Medulla oblongata (tissue), 1 donor: Measurements from ENCODE around the gene S100A7.
A peak's percentile ranks its signal among the peaks of the same experiment; 100 is the strongest.
"Not testable (repeated sequence)": the region's sequence is repeated elsewhere in the genome, so short reads cannot be mapped to it uniquely, and the experiment has no call there.

Experiments
- DNase-seq: peaks from one replicate; pipeline ENCODE4 v3.0.0-alpha.2; 2015; ENCODE audit errors: extremely low spot score

S100A7 gene

GRCh38 chr1:153431002-153431401 is 29.4 kb downstream of the S100A7 start:
- DNase-seq = no peak

- DNase-seq = no peak
Measured at GRCh38 chr1:153430561-153430960, 29.9 kb downstream of the S100A7 start.

GRCh38 chr1:153430166-153430553 is 30.3 kb downstream of the S100A7 start:
- DNase-seq = no peak

GRCh38 chr1:153429266-153430165 is 30.9 kb downstream of the S100A7 start:
- no peak for DNase-seq

GRCh38 chr1:153428791-153429190 is 31.7 kb downstream of the S100A7 start:
- no peak for DNase-seq

- DNase-seq = no peak
Measured at GRCh38 chr1:153428073-153428638, 32.3 kb downstream of the S100A7 start.

- DNase-seq = no peak
Measured at GRCh38 chr1:153426809-153427208, 33.6 kb downstream of the S100A7 start.

GRCh38 chr1:153422450-153423068 is 37.9 kb downstream of the S100A7 start:
- DNase-seq = peak; percentile 64

- DNase-seq = no peak
Measured at GRCh38 chr1:153420306-153420705, 40.1 kb downstream of the S100A7 start.

GRCh38 chr1:153419436-153419793 is 41.0 kb downstream of the S100A7 start:
- not testable (repeated sequence) for DNase-seq

GRCh38 chr1:153418758-153419435 is 41.6 kb downstream of the S100A7 start:
- not testable (repeated sequence) for DNase-seq

- DNase-seq = no peak
Measured at GRCh38 chr1:153417136-153417888, 43.1 kb downstream of the S100A7 start.

- DNase-seq = no peak
Measured at GRCh38 chr1:153415850-153416570, 44.4 kb downstream of the S100A7 start, which contains the start of gene S100A7A. Gene S100A7A (plus strand): TSS chr1:153416520. CDS start chr1:153418083, 1,563 bp downstream.

- not testable (repeated sequence) for DNase-seq
Measured at GRCh38 chr1:153413961-153414360, 46.5 kb downstream of the S100A7 start.
